Body of pancreas (tissue), 4 donors: ENCODE data around the gene MYCBPAP. TPM values are rescaled to one million over a fixed set of nuclear protein-coding genes. Genes with fewer than 3 reads are reported as not detected.

ENCODE experiments used
- ATAC-seq: fragments of 150-250 bp; one replicate; pipeline ENCODE4 v1.9.1; 2016
- DNase-seq, 4 donors: peaks; one replicate each; pipeline ENCODE4 v3.0.0-alpha.2; 2019
- H3K27ac ChIP-seq, 4 donors: fragments of 200-600 bp; sonication (generic); 1 replicate in 3 of 4; 2 replicates in 1 of 4; pipeline versions ENCODE4 v1.5.1 to v1.6.1; 2016 to 2019; ENCODE audit warnings: mild to moderate bottlenecking in 1 of 4, mixed read lengths in 1 of 4, moderate library complexity in 1 of 4
- H3K27me3 ChIP-seq, 2 donors: fragments of 200-600 bp; sonication (generic); one replicate each; pipeline ENCODE4 v1.6.0; 2016; ENCODE audit warnings: mild to moderate bottlenecking in 1 of 2
- H3K36me3 ChIP-seq, 2 donors: fragments of 200-600 bp; sonication (generic); replicated peaks in 1 of 2; 2 replicates each; pipeline ENCODE4 v1.5.1; 2016; ENCODE audit warnings: low read depth in 2 of 2; ENCODE audit not compliant: insufficient read depth in 1 of 2
- H3K4me1 ChIP-seq: fragments of 200-600 bp; sonication (generic); one replicate; pipeline ENCODE4 v1.6.0; 2016
- H3K4me3 ChIP-seq, 2 donors: fragments of 200-600 bp; sonication (generic); 1 replicate in 1 of 2; 2 replicates in 1 of 2; pipeline ENCODE4 v1.5.1; 2016 to 2019
- H3K9me3 ChIP-seq, 3 donors: fragments of 200-600 bp; sonication (generic); 1 replicate in 2 of 3; 2 replicates in 1 of 3; pipeline ENCODE4 v1.5.1; 2016
- CTCF ChIP-seq, 7 experiments: fragments of 450-650 bp in 4 of 7; fragments of 200-600 bp in 3 of 7; sonication (generic) in 3 of 7; IDR thresholded peaks; one replicate each; pipeline ENCODE4 v1.5.1; 2016 to 2019; ENCODE audit warnings: antibody characterized with exemption in 7 of 7
- POLR2A ChIP-seq, 3 donors: fragments of 450-650 bp; IDR thresholded peaks; one replicate each; pipeline ENCODE4 v1.6.1; 2016; ENCODE audit warnings: antibody characterized with exemption in 3 of 3, mild to moderate bottlenecking in 2 of 3
- WGBS, 2 donors: methylation state at CpG; one replicate each; pipeline ENCODE4 v1.1.5; 2017; 5-methylcytosine and 5-hydroxymethylcytosine counted together
- intact Hi-C: fragments of 100-400 bp; cut with DNase I; formaldehyde crosslinking; loops from one replicate; pipeline ENCODE4 v1.15.1; 2023
- total RNA-seq, 2 donors: library from RNA; depleted of rRNA; stranded (reverse); fragments of >200 nt; gene quantifications; one replicate each; pipeline ENCODE4 v1.1.0, GENCODE V29; 2016

The MYCBPAP gene
- total RNA-seq, 2 donors from 2014 or later, result 0.33 TPM; not detected in 1

- peak overlapping the region; percentile 16 to 28 for H3K4me3 ChIP-seq
- intact Hi-C loops, result loop anchor here (5.0 kb wide), 1 partner anchor 51 kb away; no protein-coding TSS in a partner anchor
- no peaks in the 10 kb centered on the region for H3K27me3 ChIP-seq
- no peaks in the 10 kb centered on the region for H3K9me3 ChIP-seq
- H3K4me1 ChIP-seq, result peaks cover 74% of the 10 kb centered on the region
- H3K36me3 ChIP-seq, result peaks cover 3 to 5% of the 10 kb centered on the region in 2 donors
- WGBS, 2 donors, result 0 to 5% methylated on average over 1 to 5 of the region's 5 CpGs
- ATAC-seq (no peak), DNase-seq (peak in 2 of 4 donors; percentile 31 to 44)
- no peak for TF ChIP-seq CTCF (IDR thresholded peaks at IDR 0.05)
- no peak for TF ChIP-seq POLR2A (IDR thresholded peaks at IDR 0.05)
- peak overlapping the region; percentile 79 to 96 (median 90) for H3K27ac ChIP-seq
Measured at GRCh38 chr17:50533185-50533584, 24.9 kb downstream of the MYCBPAP start.

GRCh38 chr17:50533720-50534148, 25.5 kb downstream of the MYCBPAP start:
- Histone ChIP-seq H3K27ac (peak overlapping the region; percentile 79 to 96 (median 90)), H3K9me3 (no peaks in the 10 kb centered on the region), H3K4me1 (peaks cover 74% of the 10 kb centered on the region), H3K36me3 (peaks cover 5% of the 10 kb centered on the region in 2 donors), H3K4me3 (peak overlapping the region; percentile 16 to 28), H3K27me3 (no peaks in the 10 kb centered on the region)
- intact Hi-C loops, result loop anchor here (5.0 kb wide), 1 partner anchor 51 kb away; no protein-coding TSS in a partner anchor
- DNase-seq (peak; percentile 84 to 91 (median 87)), ATAC-seq (peak; percentile 82)
- WGBS, 2 donors, result 1% methylated on average over 16 to 17 of the region's 17 CpGs
- TF ChIP-seq POLR2A (IDR thresholded peaks at IDR 0.05) (peak in 2 of 3 donors; percentile 56 to 58), CTCF (IDR thresholded peaks at IDR 0.05) (no peak)

GRCh38 chr17:50534222-50534978, 26.2 kb downstream of the MYCBPAP start:
- H3K36me3 ChIP-seq, result peaks cover 5% of the 10 kb centered on the region in 2 donors
- no peaks in the 10 kb centered on the region for H3K9me3 ChIP-seq
- DNase-seq (peak; percentile 80 to 89 (median 82)), ATAC-seq (peak; percentile 82)
- H3K4me1 ChIP-seq, result peaks cover 79% of the 10 kb centered on the region
- H3K27ac ChIP-seq, result peak overlapping the region; percentile 79 to 96 (median 90)
- H3K4me3 ChIP-seq, result no peak overlapping the region
- intact Hi-C loops, result loop anchor here (5.0 kb wide), 1 partner anchor 52 kb away; no protein-coding TSS in a partner anchor
- 6 to 10% methylated on average over 15 to 24 of the region's 24 CpGs for WGBS, 2 donors
- no peaks in the 10 kb centered on the region for H3K27me3 ChIP-seq
- TF ChIP-seq CTCF (IDR thresholded peaks at IDR 0.05), result peak; percentile 36 to 79 (median 62)
- peak; percentile 63 to 74 (median 67) for TF ChIP-seq POLR2A (IDR thresholded peaks at IDR 0.05)

GRCh38 chr17:50534979-50535326, 26.7 kb downstream of the MYCBPAP start:
- no peak for TF ChIP-seq POLR2A (IDR thresholded peaks at IDR 0.05)
- TF ChIP-seq CTCF (IDR thresholded peaks at IDR 0.05), result no peak
- no peaks in the 10 kb centered on the region for H3K9me3 ChIP-seq
- H3K4me1 ChIP-seq, result peaks cover 84% of the 10 kb centered on the region
- no peaks in the 10 kb centered on the region for H3K27me3 ChIP-seq
- 65 to 90% methylated on average over 2 of the region's 2 CpGs for WGBS, 2 donors
- peaks cover 5 to 8% of the 10 kb centered on the region in 2 donors for H3K36me3 ChIP-seq
- H3K27ac ChIP-seq, result peak overlapping the region; percentile 79 to 96 (median 90)
- no peak for ATAC-seq
- DNase-seq, result no peak
- intact Hi-C loops, result loop anchor here (5.0 kb wide), 1 partner anchor 53 kb away; no protein-coding TSS in a partner anchor
- H3K4me3 ChIP-seq, result no peak overlapping the region
